WTC11 (cell line): ENCODE data around the gene PLCG1.

Experiments used
- CREB1 ChIP-seq: sonication (generic); formaldehyde crosslinking; IDR thresholded peaks from 2 replicates; pipeline ENCODE4 v1.8.0; 2023; ENCODE audit warnings: mild to moderate bottlenecking, missing genetic modification reagents
- GABPB1 ChIP-seq: sonication (generic); formaldehyde crosslinking; IDR thresholded peaks from 2 replicates; pipeline ENCODE4 v1.8.1; 2023; ENCODE audit warnings: mild to moderate bottlenecking, missing genetic modification reagents
- NFATC4 ChIP-seq: fragments of 250-450 bp; sonication (Bioruptor Pico); IDR thresholded peaks from 2 replicates; pipeline ENCODE4 v1.9.0; 2021; ENCODE audit warnings: mild to moderate bottlenecking
- SP1 ChIP-seq: sonication (generic); formaldehyde crosslinking; conservative IDR thresholded peaks from 2 replicates; pipeline ENCODE4 v1.8.1; 2022; ENCODE audit warnings: missing genetic modification reagents
- TF ChIP-seq, protein P1 (sequence below): sonication (generic); formaldehyde crosslinking; IDR thresholded peaks from 2 replicates; pipeline ENCODE4 v1.8.1; 2023; ENCODE audit warnings: mild to moderate bottlenecking, missing genetic modification reagents, borderline replicate concordance
- TF ChIP-seq, protein P2 (sequence below): sonication (generic); formaldehyde crosslinking; conservative IDR thresholded peaks from 2 replicates; pipeline ENCODE4 v1.8.1; 2022; ENCODE audit warnings: mild to moderate bottlenecking, missing genetic modification reagents
- TF ChIP-seq, protein P3 (sequence below): fragments of 250-450 bp; sonication (Bioruptor Pico); IDR thresholded peaks from 2 replicates; pipeline ENCODE4 v1.8.0; 2021; ENCODE audit warnings: mild to moderate bottlenecking
- TF ChIP-seq, protein P4 (sequence below): fragments of 200-600 bp; IDR thresholded peaks from 2 replicates; pipeline ENCODE4 v1.8.0; 2022; ENCODE audit warnings: antibody characterized with exemption

DNA sequence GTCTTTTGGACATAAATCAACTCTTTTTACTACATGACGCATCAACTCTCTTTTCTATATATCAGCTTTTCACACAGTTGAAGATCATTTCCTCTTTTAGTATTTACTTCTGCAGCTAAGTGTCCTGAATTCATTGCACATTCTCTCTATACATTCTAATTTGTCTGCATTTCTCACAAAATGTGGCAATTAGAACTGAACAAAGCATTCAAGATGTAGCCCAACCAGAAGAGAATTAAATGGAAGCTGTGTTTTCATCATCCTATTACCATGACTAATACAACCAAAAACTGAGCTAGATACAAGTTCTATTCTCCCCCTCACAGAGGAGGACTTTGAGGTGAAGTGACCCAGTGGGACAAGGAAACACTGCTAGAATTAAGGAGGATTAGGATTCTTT lies 86.9 kb downstream of the PLCG1 start:
- no peak for TF ChIP-seq CREB1 (CRISPR knock-in tag)
- TF ChIP-seq, protein P1, sequence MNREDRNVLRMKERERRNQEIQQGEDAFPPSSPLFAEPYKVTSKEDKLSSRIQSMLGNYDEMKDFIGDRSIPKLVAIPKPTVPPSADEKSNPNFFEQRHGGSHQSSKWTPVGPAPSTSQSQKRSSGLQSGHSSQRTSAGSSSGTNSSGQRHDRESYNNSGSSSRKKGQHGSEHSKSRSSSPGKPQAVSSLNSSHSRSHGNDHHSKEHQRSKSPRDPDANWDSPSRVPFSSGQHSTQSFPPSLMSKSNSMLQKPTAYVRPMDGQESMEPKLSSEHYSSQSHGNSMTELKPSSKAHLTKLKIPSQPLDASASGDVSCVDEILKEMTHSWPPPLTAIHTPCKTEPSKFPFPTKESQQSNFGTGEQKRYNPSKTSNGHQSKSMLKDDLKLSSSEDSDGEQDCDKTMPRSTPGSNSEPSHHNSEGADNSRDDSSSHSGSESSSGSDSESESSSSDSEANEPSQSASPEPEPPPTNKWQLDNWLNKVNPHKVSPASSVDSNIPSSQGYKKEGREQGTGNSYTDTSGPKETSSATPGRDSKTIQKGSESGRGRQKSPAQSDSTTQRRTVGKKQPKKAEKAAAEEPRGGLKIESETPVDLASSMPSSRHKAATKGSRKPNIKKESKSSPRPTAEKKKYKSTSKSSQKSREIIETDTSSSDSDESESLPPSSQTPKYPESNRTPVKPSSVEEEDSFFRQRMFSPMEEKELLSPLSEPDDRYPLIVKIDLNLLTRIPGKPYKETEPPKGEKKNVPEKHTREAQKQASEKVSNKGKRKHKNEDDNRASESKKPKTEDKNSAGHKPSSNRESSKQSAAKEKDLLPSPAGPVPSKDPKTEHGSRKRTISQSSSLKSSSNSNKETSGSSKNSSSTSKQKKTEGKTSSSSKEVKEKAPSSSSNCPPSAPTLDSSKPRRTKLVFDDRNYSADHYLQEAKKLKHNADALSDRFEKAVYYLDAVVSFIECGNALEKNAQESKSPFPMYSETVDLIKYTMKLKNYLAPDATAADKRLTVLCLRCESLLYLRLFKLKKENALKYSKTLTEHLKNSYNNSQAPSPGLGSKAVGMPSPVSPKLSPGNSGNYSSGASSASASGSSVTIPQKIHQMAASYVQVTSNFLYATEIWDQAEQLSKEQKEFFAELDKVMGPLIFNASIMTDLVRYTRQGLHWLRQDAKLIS (CRISPR knock-in tag): no peak
- TF ChIP-seq, protein P2, sequence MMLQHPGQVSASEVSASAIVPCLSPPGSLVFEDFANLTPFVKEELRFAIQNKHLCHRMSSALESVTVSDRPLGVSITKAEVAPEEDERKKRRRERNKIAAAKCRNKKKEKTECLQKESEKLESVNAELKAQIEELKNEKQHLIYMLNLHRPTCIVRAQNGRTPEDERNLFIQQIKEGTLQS (CRISPR knock-in tag): no peak
- TF ChIP-seq, protein P3, sequence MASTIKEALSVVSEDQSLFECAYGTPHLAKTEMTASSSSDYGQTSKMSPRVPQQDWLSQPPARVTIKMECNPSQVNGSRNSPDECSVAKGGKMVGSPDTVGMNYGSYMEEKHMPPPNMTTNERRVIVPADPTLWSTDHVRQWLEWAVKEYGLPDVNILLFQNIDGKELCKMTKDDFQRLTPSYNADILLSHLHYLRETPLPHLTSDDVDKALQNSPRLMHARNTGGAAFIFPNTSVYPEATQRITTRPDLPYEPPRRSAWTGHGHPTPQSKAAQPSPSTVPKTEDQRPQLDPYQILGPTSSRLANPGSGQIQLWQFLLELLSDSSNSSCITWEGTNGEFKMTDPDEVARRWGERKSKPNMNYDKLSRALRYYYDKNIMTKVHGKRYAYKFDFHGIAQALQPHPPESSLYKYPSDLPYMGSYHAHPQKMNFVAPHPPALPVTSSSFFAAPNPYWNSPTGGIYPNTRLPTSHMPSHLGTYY (CRISPR knock-in tag): no peak
- TF ChIP-seq, protein P4, sequence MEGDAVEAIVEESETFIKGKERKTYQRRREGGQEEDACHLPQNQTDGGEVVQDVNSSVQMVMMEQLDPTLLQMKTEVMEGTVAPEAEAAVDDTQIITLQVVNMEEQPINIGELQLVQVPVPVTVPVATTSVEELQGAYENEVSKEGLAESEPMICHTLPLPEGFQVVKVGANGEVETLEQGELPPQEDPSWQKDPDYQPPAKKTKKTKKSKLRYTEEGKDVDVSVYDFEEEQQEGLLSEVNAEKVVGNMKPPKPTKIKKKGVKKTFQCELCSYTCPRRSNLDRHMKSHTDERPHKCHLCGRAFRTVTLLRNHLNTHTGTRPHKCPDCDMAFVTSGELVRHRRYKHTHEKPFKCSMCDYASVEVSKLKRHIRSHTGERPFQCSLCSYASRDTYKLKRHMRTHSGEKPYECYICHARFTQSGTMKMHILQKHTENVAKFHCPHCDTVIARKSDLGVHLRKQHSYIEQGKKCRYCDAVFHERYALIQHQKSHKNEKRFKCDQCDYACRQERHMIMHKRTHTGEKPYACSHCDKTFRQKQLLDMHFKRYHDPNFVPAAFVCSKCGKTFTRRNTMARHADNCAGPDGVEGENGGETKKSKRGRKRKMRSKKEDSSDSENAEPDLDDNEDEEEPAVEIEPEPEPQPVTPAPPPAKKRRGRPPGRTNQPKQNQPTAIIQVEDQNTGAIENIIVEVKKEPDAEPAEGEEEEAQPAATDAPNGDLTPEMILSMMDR: no peak
- TF ChIP-seq NFATC4 (CRISPR knock-in tag): no peak
- TF ChIP-seq SP1 (CRISPR knock-in tag): no peak
- TF ChIP-seq GABPB1 (CRISPR knock-in tag): no peak
